Measurements from ENCODE around the gene ABTB2. TPM values are rescaled to one million over a fixed set of nuclear protein-coding genes. Genes with fewer than 3 reads are reported as not detected.

ABTB2 gene
- total and polyA plus RNA-seq, 2 experiments from 2014 or later: 2.6 to 12.1 TPM

DNA sequence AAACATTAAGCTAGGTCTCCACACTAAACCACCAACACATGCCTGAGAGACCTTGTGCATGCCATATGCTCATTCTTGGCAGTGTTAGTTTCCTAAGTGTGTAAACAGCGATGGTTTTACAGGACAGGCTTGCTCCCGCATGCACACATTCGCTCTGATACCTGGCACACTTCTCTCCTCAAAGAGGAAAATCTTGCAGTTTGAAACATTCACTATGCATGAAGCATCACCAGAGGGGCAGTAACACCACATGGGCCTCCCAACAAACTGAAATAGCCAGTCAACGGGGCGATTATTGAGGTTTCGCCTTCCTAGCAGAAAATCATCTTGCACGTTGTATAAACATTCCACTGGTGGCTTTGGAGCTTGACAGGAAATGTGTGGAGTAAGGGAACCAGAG lies 52.6 kb downstream of the ABTB2 start:
- Histone ChIP-seq H3K27ac (ENCODE audit: low read depth) (no peak overlapping the region), H3K4me1 (ENCODE audit: insufficient read depth) (peaks cover 34% of the 10 kb centered on the region)

GRCh38 chr11:34303028-34303570 lies 54.7 kb downstream of the ABTB2 start:
- Mint-ChIP-seq H3K36me3 (ENCODE audit: low read depth) (no peaks in the 10 kb centered on the region), H3K27ac (no peak overlapping the region), H3K9me3 (no peaks in the 10 kb centered on the region), H3K27me3 (ENCODE audit: insufficient read depth, low read depth, poor library complexity) (peaks cover 5% of the 10 kb centered on the region), H3K4me3 (no peak overlapping the region), H3K4me1 (peaks cover 49% of the 10 kb centered on the region)
- Histone ChIP-seq H3F3A (replicated peaks; ENCODE audit: low read depth) (no peaks in the 10 kb centered on the region), H3K36me3 (ENCODE audit: insufficient read depth) (no peaks in the 10 kb centered on the region), H4K20me1 (replicated peaks; ENCODE audit: insufficient read depth) (no peaks in the 10 kb centered on the region), H3K27ac (ENCODE audit: low read depth) (no peak overlapping the region), H3K4me2 (no peak overlapping the region), H3K4me3 (no peak overlapping the region), H3K27me3 (ENCODE audit: insufficient read depth) (no peaks in the 10 kb centered on the region), H2AFZ (no peak overlapping the region), H3K79me2 (replicated peaks; ENCODE audit: insufficient read depth) (peaks cover 4% of the 10 kb centered on the region; the same call in 1 of the 2 replicates), H3K4me1 (ENCODE audit: insufficient read depth) (peaks cover 32% of the 10 kb centered on the region), H3K9me2 (ENCODE audit: insufficient read depth) (no peaks in the 10 kb centered on the region)
- DNase-seq (ENCODE audit: low spot score) (no peak), ATAC-seq (no peak)
- no peak for TF ChIP-seq ZNF331 (CRISPR knock-in tag; IDR thresholded peaks at IDR 0.05; ENCODE audit: low read depth)
- no peak for TF ChIP-seq JUNB (IDR thresholded peaks at IDR 0.05; ENCODE audit: unreplicated experiment)
- no peak for TF ChIP-seq NANOG (IDR thresholded peaks at IDR 0.05; ENCODE audit: borderline replicate concordance)
- TF ChIP-seq POLR2AphosphoS5 (IDR thresholded peaks at IDR 0.05; ENCODE audit: low read depth): no peak
- no peak for TF ChIP-seq ETS1 (IDR thresholded peaks at IDR 0.05)
- TF ChIP-seq EZH2phosphoT487 (IDR thresholded peaks at IDR 0.05; ENCODE audit: unreplicated experiment): no peak
- no peak for TF ChIP-seq ZNF462 (CRISPR knock-in tag; IDR thresholded peaks at IDR 0.05)
- no peak for TF ChIP-seq CTCF (conservative IDR thresholded peaks at IDR 0.05; ENCODE audit: low read depth in 2 of 2)
- TF ChIP-seq EZH2 (IDR thresholded peaks at IDR 0.05; ENCODE audit: low read depth, unreplicated experiment): no peak
- no peak for TF ChIP-seq CREB1 (CRISPR knock-in tag; IDR thresholded peaks at IDR 0.05; ENCODE audit: low read depth)

More for the DNA sequence above, 52.6 kb downstream of the ABTB2 start:
- Mint-ChIP-seq H3K9me3 (no peaks in the 10 kb centered on the region; the same call in 2 of the 3 replicates), H3K36me3 (ENCODE audit: low read depth) (no peaks in the 10 kb centered on the region), H3K27me3 (ENCODE audit: insufficient read depth, low read depth, poor library complexity) (peaks cover 8% of the 10 kb centered on the region), H3K4me1 (peaks cover 51% of the 10 kb centered on the region), H3K27ac (no peak overlapping the region), H3K4me3 (no peak overlapping the region)
- Histone ChIP-seq H2AFZ (no peak overlapping the region), H4K20me1 (replicated peaks; ENCODE audit: insufficient read depth) (no peaks in the 10 kb centered on the region), H3K79me2 (replicated peaks; ENCODE audit: insufficient read depth) (peaks cover 4% of the 10 kb centered on the region; the same call in 1 of the 2 replicates), H3K4me2 (no peak overlapping the region), H3K9me2 (ENCODE audit: insufficient read depth) (no peaks in the 10 kb centered on the region), H3K27me3 (ENCODE audit: insufficient read depth) (no peaks in the 10 kb centered on the region), H3K36me3 (ENCODE audit: insufficient read depth) (no peaks in the 10 kb centered on the region), H3F3A (replicated peaks; ENCODE audit: low read depth) (no peaks in the 10 kb centered on the region), H3K4me3 (no peak overlapping the region)
- TF ChIP-seq EZH2phosphoT487 (IDR thresholded peaks at IDR 0.05; ENCODE audit: unreplicated experiment) (no peak), ZNF331 (CRISPR knock-in tag; IDR thresholded peaks at IDR 0.05; ENCODE audit: low read depth) (no peak)
- DNase-seq (ENCODE audit: low spot score) (no peak), ATAC-seq (no peak)

Data from GM23338 (cell line).